HG02885 (cell line): ENCODE results near the gene NENF.

Experiments used
- ATAC-seq: cut with Tn5 transposase; IDR thresholded peaks from one replicate; pipeline ENCODE4 v1.9.1; 2021; ENCODE audit warnings: mild to moderate bottlenecking; ENCODE audit not compliant: unreplicated experiment, poor library complexity

The NENF gene

DNA sequence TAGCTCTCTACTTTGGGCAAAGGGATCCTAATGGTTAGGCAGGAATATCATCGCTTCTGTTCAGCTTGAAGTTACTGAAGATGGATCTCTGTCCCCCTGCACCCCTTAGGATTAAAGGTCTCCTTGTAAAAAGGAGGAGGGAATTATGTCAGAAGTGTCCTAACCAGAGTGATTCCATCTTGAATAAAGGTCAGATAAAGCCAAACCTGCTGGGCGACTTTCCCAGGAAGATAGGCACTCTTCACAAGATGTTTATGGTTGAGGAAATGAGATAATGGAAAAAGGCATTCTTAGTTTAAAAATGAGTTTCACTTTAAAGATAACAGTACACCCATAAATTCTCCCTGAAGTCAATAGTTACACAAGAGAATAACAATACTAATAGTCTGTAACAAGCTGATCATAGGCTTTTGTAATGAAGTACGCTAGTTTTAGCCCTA lies 1.7 kb upstream of the NENF start:
- no peak for ATAC-seq

DNA sequence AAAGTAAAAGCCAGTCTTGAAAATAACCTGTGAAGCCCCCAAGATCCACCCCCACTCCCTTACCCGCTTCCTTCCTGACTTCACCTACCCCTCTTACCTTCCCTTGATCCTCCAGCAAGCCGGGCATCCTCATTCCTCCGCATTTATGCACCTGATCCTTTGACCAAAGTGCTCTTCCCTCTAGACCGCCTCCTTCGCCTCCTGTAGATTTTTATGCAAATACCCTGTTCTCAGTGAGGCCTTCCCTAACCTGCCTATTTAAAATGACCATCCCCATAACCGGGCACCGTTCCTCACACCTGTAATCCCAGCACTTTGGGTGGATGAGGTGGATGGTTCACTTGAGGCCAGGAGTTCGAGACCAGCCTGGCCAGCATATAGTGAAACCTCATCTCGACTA lies 1.1 kb upstream of the NENF start:
- no peak for ATAC-seq

- no peak for ATAC-seq
Observed at GRCh38 chr1:212432272-212432660, 454 bp upstream of the NENF start.

GRCh38 chr1:212433577-212434462 lies 1.1 kb downstream of the NENF start:
- no peak for ATAC-seq

- no peak for ATAC-seq
Observed at GRCh38 chr1:212434992-212435391, 2.3 kb downstream of the NENF start.

GRCh38 chr1:212437179-212437798 lies 4.6 kb downstream of the NENF start:
- no peak for ATAC-seq

GRCh38 chr1:212438831-212439237 lies 6.1 kb downstream of the NENF start:
- ATAC-seq: no peak

DNA sequence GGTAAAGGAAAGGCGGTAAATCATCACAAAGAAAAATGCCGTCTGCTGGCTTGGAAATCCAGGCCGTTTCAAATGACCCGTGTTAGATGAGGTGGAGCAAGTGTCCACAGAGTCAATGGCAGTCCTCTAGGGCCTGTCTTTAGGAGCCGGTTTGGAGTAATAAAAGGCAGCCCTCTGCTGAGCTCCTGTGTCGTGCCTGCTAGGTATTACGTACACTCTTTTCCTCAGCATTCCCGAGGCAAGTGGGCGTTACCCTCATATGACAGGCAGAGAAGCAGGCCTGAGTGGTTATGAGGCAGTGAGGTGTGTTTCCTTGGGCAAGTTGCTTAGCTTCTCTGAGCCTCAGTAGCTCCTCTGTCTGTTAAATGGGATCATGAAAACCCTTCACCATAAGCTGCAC lies 7.7 kb downstream of the NENF start:
- ATAC-seq: no peak

GRCh38 chr1:212442408-212442807 lies 9.7 kb downstream of the NENF start:
- no peak for ATAC-seq

- ATAC-seq: no peak
Observed at GRCh38 chr1:212446333-212446732, 13.6 kb downstream of the NENF start.

DNA sequence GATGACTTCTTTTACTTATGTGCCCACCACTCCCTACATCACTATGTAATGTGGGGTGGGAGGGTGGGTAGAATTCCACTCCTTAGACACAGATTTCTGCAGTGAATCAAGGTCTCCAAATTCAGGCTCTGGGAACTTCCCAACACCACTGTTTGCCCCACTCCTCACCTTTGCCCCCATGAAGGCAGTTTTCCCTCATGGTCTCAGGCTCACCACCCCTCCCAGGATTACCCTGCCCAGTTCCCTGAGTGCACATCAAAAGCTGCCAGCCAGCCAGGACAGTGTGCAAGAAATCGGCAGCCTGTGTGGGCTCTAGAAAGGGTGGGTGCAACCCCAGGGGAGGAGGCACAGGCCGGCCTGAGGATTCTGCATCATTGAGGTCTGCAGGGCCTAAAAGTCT lies 14.8 kb downstream of the NENF start:
- no peak for ATAC-seq

GRCh38 chr1:212450331-212450881 lies 17.7 kb downstream of the NENF start:
- no peak for ATAC-seq

GRCh38 chr1:212451416-212452322 lies 18.9 kb downstream of the NENF start:
- no peak for ATAC-seq

DNA sequence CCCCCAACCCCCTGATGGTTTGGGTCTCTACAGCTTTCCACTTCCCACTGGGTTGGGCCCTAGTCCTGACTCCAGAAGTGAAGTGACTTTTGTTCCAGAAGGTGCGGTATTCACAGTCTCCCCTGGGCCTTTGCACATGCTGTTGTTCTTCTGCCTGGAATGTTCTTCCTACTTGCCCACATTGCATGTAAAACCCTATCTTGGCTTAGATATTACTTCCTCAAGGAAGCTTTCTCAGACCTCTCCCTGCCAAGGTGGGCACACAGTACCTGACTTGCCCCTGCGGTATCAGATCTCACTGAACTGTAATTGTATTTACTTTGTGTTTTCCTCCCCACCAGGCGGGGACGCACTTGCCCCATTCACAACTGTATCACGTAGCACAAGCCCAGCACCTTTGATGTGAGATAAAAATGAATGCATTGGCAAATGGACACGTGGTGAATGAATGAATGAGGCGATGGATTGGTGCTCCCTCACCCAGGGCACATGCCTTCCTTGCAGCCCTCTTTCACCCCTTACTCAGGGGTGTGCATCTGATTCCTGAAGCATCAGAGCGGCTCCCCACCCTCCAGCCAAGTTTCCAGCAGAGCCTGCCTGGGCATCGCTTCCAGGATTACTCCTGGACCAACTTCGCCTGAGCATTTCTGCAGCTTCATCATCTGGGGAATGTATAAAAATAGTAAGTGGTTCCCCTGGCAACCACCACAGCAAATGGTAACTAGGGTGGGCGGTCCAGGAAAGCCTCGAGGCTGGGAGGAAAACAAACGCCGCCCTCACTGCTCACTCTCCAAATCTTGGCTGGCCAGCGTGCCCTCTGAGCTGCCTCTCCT lies 19.8 kb downstream of the NENF start:
- ATAC-seq: no peak

- no peak for ATAC-seq
Observed at GRCh38 chr1:212453156-212453857, 20.6 kb downstream of the NENF start.

DNA sequence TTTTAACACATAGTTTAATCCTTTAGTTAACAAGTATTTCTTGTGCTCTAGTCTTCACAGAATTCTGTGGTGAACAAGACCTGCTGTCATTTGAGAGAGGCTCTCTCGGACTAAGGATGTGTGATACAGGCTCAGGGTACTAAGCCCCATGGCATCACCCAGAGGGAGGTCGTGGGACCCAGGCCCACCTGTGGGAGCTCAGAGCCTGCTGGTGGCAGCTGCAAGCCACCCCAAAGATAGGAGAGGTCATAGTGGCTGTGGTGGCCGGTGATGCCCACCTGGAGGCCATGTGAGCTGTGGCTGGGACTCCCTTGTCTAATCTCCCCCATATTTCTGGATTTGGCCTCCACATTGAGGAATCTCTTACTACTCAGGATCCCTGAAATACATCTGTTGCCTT lies 22.0 kb downstream of the NENF start:
- no peak for ATAC-seq

DNA sequence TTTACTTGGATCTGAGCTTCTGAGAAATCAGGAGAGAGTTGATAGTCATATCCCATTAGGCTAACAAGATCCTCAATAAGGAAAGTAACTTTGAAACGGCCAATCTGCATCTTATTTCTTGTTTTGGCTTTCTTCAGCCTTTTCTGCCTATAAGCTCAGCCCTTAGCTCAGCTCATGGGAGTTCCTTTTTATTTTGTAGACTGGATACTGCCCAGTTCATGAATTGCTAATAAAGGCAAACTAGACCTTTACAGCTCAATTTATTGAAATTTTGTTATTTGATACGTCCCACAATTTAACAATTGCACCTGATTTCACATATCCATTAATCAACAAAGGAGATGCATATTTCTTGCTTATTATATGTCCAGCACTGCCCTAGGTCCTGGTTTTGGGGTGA lies 22.7 kb downstream of the NENF start:
- ATAC-seq: no peak

DNA sequence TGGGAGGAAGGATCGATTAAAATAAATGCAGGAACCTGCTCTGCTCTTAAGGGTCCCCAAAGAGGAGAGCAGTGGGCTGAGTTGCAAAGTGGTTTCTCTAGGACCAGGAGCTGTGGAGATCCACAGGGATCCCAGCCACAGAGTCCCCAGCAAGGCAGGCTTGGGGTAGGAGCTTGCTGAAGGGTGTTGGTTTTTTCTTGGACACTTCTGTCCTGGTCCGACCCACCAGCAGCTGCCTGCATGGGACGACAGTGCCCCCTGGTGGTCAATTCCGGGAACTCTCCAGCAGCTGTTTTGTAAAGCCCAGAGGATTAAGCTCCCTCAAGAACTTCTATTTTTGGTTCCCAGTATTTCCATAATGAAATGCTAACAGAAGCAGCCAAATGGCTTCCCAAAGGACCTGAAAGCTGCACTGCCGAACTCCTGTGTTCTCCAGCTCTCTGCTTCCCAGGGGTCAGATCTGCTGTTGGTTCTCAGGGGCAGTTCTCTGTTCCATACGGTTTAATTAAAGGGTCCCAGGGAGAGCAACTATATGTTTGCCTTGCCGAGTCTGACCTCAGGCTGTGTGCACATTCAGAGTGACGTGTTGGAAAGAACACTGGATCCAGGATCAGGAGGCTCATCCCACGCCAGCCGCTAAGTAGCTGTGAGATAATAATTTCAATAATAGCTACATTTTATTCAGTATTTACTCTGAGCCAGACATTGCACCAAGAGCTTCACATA lies 23.2 kb downstream of the NENF start:
- peak; percentile 69 for ATAC-seq
